Sigmoid colon (tissue), 7 donors: ENCODE results near the gene CYP4F12. TPM values are rescaled to one million over a fixed set of nuclear protein-coding genes. Genes with fewer than 3 reads are reported as not detected.

Experiments
- DNase-seq: peaks from one replicate; pipeline ENCODE4 v3.0.0-alpha.2; 2019
- H3K27ac ChIP-seq, 4 donors: fragments of 200-600 bp; sonication (generic); one replicate each; pipeline ENCODE4 v1.5.1; 2016 to 2019; ENCODE audit warnings: mild to moderate bottlenecking in 1 of 4
- H3K27me3 ChIP-seq, 3 donors: fragments of 200-600 bp; sonication (generic); one replicate each; pipeline ENCODE4 v1.5.1; 2019; ENCODE audit warnings: mild to moderate bottlenecking in 1 of 3
- H3K36me3 ChIP-seq, 4 donors: fragments of 200-600 bp; sonication (generic); one replicate each; pipeline ENCODE4 v1.5.1; 2016 to 2019
- H3K4me1 ChIP-seq, 4 donors: fragments of 200-600 bp; sonication (generic); one replicate each; pipeline ENCODE4 v1.5.1; 2017 to 2019
- H3K4me3 ChIP-seq, 4 donors: fragments of 200-600 bp; sonication (generic); one replicate each; pipeline ENCODE4 v1.5.1; 2017 to 2019; ENCODE audit warnings: mild to moderate bottlenecking in 2 of 4, moderate library complexity in 1 of 4
- H3K9me3 ChIP-seq, 4 donors: fragments of 200-600 bp in 3 of 4; sonication (generic) in 3 of 4; one replicate each; pipeline versions ENCODE4 v1.5.1 to v1.6.1; 2013 to 2019
- EP300 ChIP-seq, 4 donors: sonication (generic); formaldehyde crosslinking; IDR thresholded peaks; one replicate each; pipeline ENCODE4 v1.6.1; 2017; ENCODE audit warnings: antibody characterized with exemption in 4 of 4
- POLR2A ChIP-seq, 2 donors: fragments of 450-650 bp; IDR thresholded peaks; one replicate each; pipeline ENCODE4 v1.6.1; 2016; ENCODE audit warnings: antibody characterized with exemption in 2 of 2, mild to moderate bottlenecking in 2 of 2, moderate library complexity in 2 of 2
- POLR2AphosphoS5 ChIP-seq, 4 donors: sonication (generic); formaldehyde crosslinking; IDR thresholded peaks; one replicate each; pipeline ENCODE4 v1.6.1; 2017; ENCODE audit warnings: antibody characterized with exemption in 4 of 4
- WGBS, 2 donors: extraction: QIAGEN DNeasy Blood & Tissue Kit; methylation state at CpG; one replicate each; pipeline ENCODE4 v1.1.7; 2013; 5-methylcytosine and 5-hydroxymethylcytosine counted together
- intact Hi-C: fragments of 100-400 bp; cut with DNase I; formaldehyde crosslinking; loops from one replicate; pipeline ENCODE4 v1.15.1; 2023
- polyA plus RNA-seq, 3 donors: library from polyadenylated mRNA; stranded (reverse); fragments of 200-250 nt; gene quantifications; one replicate each; pipeline ENCODE4 v1.2.3, GENCODE V29; 2013
- total RNA-seq, 4 donors: library from RNA; depleted of rRNA; stranded (reverse); fragments of >200 nt; gene quantifications; one replicate each; pipeline ENCODE4 v1.1.0, GENCODE V29; 2016
- TF ChIP-seq, protein P1 (sequence below), 4 experiments: fragments of 450-650 bp in 3 of 4; fragments of 200-600 bp in 1 of 4; IDR thresholded peaks; one replicate each; pipeline ENCODE4 v1.5.1; 2016 to 2019; ENCODE audit warnings: antibody characterized with exemption in 4 of 4, mild to moderate bottlenecking in 3 of 4, moderate library complexity in 2 of 4
- donor health status: healthy with polysubstance abuse.
- donor health status: Bipolar disorder and iron deficiency.
- donor health status: healthy.

Gene CYP4F12
- total and polyA plus RNA-seq, 7 donors: 6.0 to 47.1 (median 12.5) TPM

DNA sequence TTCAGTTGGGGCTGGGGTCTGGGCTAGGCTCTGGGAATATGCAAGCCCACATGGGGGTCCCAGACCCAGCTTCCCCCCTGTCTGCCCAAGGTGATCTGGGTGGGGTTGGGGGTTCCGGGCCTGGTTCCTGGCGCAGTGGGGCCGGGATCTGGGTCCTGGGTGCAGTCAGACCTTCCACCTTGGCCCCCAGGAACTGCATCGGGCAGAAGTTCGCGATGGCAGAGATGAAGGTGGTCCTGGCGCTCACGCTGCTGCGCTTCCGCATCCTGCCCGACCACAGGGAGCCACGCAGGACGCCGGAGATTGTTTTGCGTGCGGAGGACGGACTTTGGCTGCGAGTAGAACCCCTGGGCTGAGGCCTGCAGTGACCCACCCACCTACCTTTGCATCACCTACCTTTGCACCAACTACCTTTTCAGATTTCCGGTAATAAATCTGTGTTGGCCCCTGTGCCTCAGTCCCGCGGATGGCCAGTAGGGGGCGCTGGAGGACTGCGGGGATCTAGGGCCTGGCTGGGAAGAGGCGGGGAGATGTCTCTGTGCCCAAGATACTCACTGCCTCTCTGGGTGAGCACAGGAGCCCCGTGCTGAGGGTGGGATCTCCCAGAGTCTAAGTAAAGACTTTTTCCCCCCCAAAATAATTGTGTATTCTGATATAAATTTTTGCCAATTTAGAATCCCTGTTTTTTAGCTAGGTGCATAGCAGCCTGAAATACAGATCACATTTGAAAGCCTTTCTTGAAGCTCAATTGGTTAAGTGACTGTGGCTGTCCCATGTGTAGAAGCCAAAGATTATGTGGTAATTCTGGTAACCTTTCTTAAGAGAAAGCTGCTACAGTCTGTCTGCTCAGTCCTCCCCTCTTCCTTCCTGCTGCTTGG lies 43.6 kb upstream of the CYP4F12 start:
- no peaks in the 10 kb centered on the region for H3K9me3 ChIP-seq
- no peaks in the 10 kb centered on the region for H3K36me3 ChIP-seq
- peaks cover 0 to 5% (median 2%) of the 10 kb centered on the region in 4 donors for H3K4me1 ChIP-seq
- peak; percentile 87 for DNase-seq
- no peak overlapping the region for H3K4me3 ChIP-seq
- no peak overlapping the region for H3K27ac ChIP-seq
- intact Hi-C loops: loop anchor here (1.0 to 5.0 kb wide), 4 partner anchors 182 to 554 kb away; no protein-coding TSS in a partner anchor
- WGBS, 2 donors: 6 to 12% methylated on average over 25 of the region's 25 CpGs
- H3K27me3 ChIP-seq: peaks cover 0 to 27% (median 7%) of the 10 kb centered on the region in 3 donors
- no peak for TF ChIP-seq POLR2A (IDR thresholded peaks at IDR 0.05)
- TF ChIP-seq, protein P1, sequence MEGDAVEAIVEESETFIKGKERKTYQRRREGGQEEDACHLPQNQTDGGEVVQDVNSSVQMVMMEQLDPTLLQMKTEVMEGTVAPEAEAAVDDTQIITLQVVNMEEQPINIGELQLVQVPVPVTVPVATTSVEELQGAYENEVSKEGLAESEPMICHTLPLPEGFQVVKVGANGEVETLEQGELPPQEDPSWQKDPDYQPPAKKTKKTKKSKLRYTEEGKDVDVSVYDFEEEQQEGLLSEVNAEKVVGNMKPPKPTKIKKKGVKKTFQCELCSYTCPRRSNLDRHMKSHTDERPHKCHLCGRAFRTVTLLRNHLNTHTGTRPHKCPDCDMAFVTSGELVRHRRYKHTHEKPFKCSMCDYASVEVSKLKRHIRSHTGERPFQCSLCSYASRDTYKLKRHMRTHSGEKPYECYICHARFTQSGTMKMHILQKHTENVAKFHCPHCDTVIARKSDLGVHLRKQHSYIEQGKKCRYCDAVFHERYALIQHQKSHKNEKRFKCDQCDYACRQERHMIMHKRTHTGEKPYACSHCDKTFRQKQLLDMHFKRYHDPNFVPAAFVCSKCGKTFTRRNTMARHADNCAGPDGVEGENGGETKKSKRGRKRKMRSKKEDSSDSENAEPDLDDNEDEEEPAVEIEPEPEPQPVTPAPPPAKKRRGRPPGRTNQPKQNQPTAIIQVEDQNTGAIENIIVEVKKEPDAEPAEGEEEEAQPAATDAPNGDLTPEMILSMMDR (IDR thresholded peaks at IDR 0.05): peak; percentile 90 to 98 (median 97)
- no peak for TF ChIP-seq POLR2AphosphoS5 (IDR thresholded peaks at IDR 0.05)
- no peak for TF ChIP-seq EP300 (IDR thresholded peaks at IDR 0.05)

DNA sequence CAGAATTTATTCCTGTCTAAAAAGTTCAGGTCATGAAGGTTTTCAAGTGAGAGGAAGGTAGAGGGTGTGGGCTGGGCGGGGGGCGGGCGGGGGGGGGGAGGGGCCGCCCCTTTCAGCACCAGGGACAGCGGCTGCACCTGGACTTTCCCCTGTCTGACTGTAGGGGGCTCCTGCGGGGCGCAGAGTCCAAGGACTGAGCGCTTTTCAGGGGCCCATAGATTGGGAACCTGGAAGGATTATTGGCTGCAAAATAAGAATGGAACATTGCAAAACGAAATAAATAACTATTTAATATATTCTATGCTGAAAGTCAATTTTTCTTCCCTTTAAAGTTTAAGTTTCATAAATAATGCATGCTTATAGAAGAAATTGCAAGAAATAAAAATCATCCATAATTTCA lies 41.1 kb upstream of the CYP4F12 start:
- Histone ChIP-seq H3K27ac (no peak overlapping the region), H3K27me3 (peaks cover 0 to 26% (median 7%) of the 10 kb centered on the region in 3 donors), H3K4me1 (peaks cover 0 to 5% (median 2%) of the 10 kb centered on the region in 4 donors), H3K36me3 (no peaks in the 10 kb centered on the region), H3K4me3 (no peak overlapping the region), H3K9me3 (no peaks in the 10 kb centered on the region)
- intact Hi-C loops: no loop called here
- TF ChIP-seq, protein P1 (IDR thresholded peaks at IDR 0.05): peak in 1 of 4 experiments; percentile 37
- no peak for TF ChIP-seq POLR2A (IDR thresholded peaks at IDR 0.05)
- TF ChIP-seq EP300 (IDR thresholded peaks at IDR 0.05): no peak
- no peak for DNase-seq
- WGBS, 2 donors: 2 to 4% methylated on average over 6 to 9 of the region's 9 CpGs

DNA sequence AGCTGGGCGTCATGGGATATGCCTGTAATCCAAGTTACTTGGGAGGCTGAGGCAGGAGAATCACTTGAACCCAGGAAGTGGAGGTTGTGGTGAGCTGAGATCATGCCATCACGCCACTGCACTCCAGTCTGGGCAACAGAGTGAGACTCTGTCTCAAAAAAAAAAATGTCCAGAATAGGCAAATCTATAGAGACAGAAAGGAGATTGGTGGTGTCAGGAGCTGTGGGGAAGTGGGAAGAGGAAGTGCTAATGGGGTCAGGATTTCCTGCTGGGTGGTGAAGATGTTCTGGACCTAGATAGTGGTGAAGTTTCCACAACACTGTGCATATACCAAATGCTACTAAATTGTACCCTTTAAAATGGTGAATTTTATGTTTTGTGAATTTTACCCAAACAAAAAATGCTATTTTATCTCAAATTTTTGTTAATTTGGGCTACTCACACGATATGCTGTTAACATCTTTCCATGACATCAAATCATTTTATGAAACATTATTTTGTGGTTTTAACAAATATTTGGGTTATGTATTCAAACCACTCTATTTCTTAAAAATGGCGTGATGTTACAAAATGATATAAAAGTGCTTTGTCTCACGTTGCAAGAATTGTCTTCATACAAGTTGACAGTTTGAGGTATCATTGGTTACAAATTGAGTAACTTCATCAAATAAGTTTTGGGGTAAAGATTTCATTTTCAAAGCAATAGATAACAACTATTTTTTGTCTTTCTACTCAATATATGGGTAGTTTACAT lies 39.6 kb upstream of the CYP4F12 start:
- DNase-seq: no peak
- 57 to 80% methylated on average over 5 of the region's 5 CpGs for WGBS, 2 donors
- Histone ChIP-seq H3K27ac (no peak overlapping the region), H3K27me3 (peaks cover 0 to 26% (median 7%) of the 10 kb centered on the region in 3 donors), H3K4me3 (no peak overlapping the region), H3K4me1 (peaks cover 0 to 5% (median 2%) of the 10 kb centered on the region in 4 donors), H3K9me3 (no peaks in the 10 kb centered on the region), H3K36me3 (no peaks in the 10 kb centered on the region)
- TF ChIP-seq POLR2A (IDR thresholded peaks at IDR 0.05): no peak
- TF ChIP-seq, protein P1 (IDR thresholded peaks at IDR 0.05): no peak
- no peak for TF ChIP-seq POLR2AphosphoS5 (IDR thresholded peaks at IDR 0.05)
- TF ChIP-seq EP300 (IDR thresholded peaks at IDR 0.05): no peak
- intact Hi-C loops: no loop called here

DNA sequence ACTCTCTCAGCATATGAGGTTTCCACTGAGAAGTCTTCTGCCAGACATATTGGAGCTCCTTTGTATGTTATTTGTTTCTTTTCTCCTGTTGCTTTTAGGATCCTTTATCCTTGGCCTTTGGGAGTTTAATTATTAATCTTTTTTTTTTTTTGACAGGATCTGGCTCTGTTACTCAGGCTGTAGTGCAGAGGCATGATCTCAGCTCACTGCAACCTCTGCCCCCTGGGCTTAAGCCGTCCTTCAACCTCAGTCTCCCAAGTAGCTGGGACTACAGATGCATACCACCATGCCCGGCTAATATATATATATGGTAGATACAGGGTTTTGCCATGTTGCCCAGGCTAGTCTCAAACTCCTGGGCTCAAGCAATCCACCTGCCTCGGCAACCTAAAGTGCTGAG lies 38.8 kb upstream of the CYP4F12 start:
- Histone ChIP-seq H3K4me1 (peaks cover 0 to 2% (median under 1%) of the 10 kb centered on the region in 4 donors), H3K27ac (no peak overlapping the region), H3K9me3 (no peaks in the 10 kb centered on the region), H3K4me3 (no peak overlapping the region), H3K36me3 (no peaks in the 10 kb centered on the region), H3K27me3 (peaks cover 0 to 18% (median 0%) of the 10 kb centered on the region in 3 donors)
- intact Hi-C loops: no loop called here
- TF ChIP-seq POLR2AphosphoS5 (IDR thresholded peaks at IDR 0.05): no peak
- TF ChIP-seq, protein P1 (IDR thresholded peaks at IDR 0.05): no peak
- no peak for TF ChIP-seq EP300 (IDR thresholded peaks at IDR 0.05)
- no peak for TF ChIP-seq POLR2A (IDR thresholded peaks at IDR 0.05)
- 61 to 79% methylated on average over 3 of the region's 3 CpGs for WGBS, 2 donors
- DNase-seq: no peak
